Ovary (tissue), 9 donors: Measurements from ENCODE around the gene STMN3. TPM values are rescaled to one million over a fixed set of nuclear protein-coding genes. Genes with fewer than 3 reads are reported as not detected.
A peak's percentile ranks its signal among the peaks of the same experiment; 100 is the strongest.

Source experiments
- DNase-seq, 5 donors: peaks; one replicate each; pipeline ENCODE4 v3.0.0-alpha.2; 2019 to 2020
- H3K27ac ChIP-seq, 2 donors: fragments of 200-600 bp; one replicate each; pipeline versions ENCODE4 v1.5.1 to v1.8.0; 2019 to 2022
- H3K27me3 ChIP-seq: fragments of 200-600 bp; one replicate; pipeline ENCODE4 v1.8.0; 2022
- H3K36me3 ChIP-seq: fragments of 200-600 bp; sonication (generic); one replicate; pipeline ENCODE4 v1.5.1; 2019
- H3K4me1 ChIP-seq: one replicate; pipeline ENCODE4 v1.8.1; 2013; ENCODE audit warnings: mild to moderate bottlenecking, moderate library complexity; ENCODE audit not compliant: insufficient read depth
- H3K4me3 ChIP-seq: fragments of 200-600 bp; sonication (generic); one replicate; pipeline ENCODE4 v1.5.1; 2017
- H3K9me3 ChIP-seq, 2 donors: fragments of 200-600 bp in 1 of 2; sonication (generic) in 1 of 2; one replicate each; pipeline versions ENCODE4 v1.5.1 to v1.8.1; 2013 to 2019; ENCODE audit warnings: mild to moderate bottlenecking in 1 of 2, moderate library complexity in 1 of 2
- EP300 ChIP-seq: sonication (generic); formaldehyde crosslinking; IDR thresholded peaks from one replicate; pipeline ENCODE4 v1.6.1; 2017; ENCODE audit warnings: antibody characterized with exemption
- POLR2A ChIP-seq: fragments of 450-650 bp; IDR thresholded peaks from one replicate; pipeline ENCODE4 v1.6.1; 2017; ENCODE audit warnings: antibody characterized with exemption, mild to moderate bottlenecking, moderate library complexity
- WGBS, 3 donors: extraction: QIAGEN DNeasy Blood & Tissue Kit in 1 of 3; methylation state at CpG; one replicate each; pipeline versions ENCODE4 v1.1.5 to v1.1.7; 2013 to 2017; 5-methylcytosine and 5-hydroxymethylcytosine counted together
- intact Hi-C, 4 donors: fragments of 100-400 bp; cut with DNase I; formaldehyde crosslinking; loops; one replicate each; pipeline versions ENCODE4 v1.11.0 to v1.15.1; 2022 to 2023
- polyA plus RNA-seq, 2 donors: library from polyadenylated mRNA; stranded (reverse); fragments of 200-250 nt in 1 of 2; fragments of 350-450 nt in 1 of 2; fragmentation: Illumina TruSeq in 1 of 2; extraction: RNeasy Lipid Tissue Mini Kit (QIAGEN cat#74804) in 1 of 2; gene quantifications; one replicate each; pipeline ENCODE4 v1.2.3, GENCODE V29; 2013 to 2014
- total RNA-seq, 7 donors: library from RNA; depleted of rRNA in 2 of 7; stranded (reverse); fragments of >200 nt in 2 of 7; fragmentation: NEBNext Ultra II Directional in 3 of 7; extraction: Animal tissue kit (Norgen Biotek cat#: 25700) in 3 of 7; gene quantifications; one replicate each; pipeline versions ENCODE4 v1.1.0 to v1.2.4, GENCODE V29; 2016 to 2023
- TF ChIP-seq, protein P1 (sequence below), 3 donors: fragments of 450-650 bp in 2 of 3; fragments of 200-600 bp in 1 of 3; IDR thresholded peaks; one replicate each; pipeline versions ENCODE4 v1.5.1 to v1.8.0; 2016 to 2022; ENCODE audit warnings: antibody characterized with exemption in 3 of 3, mild to moderate bottlenecking in 1 of 3
- donor health status: DM: no; HTN: no; CAD: no; lungs with moderate emphysema.
- donor health status: DM: no; HTN: no; CAD: no.
- donor health status: Bipolar disorder and iron deficiency.
- donor health status: DM: yes; HTN: yes; CAD: no.
- donor health status: DM: no; HTN: no; CAD: no.
- donor health status: DM: yes; HTN: yes; CAD: no.

Gene STMN3
- total and polyA plus RNA-seq, 9 donors: 7.4 to 91.1 (median 58.7) TPM

DNA sequence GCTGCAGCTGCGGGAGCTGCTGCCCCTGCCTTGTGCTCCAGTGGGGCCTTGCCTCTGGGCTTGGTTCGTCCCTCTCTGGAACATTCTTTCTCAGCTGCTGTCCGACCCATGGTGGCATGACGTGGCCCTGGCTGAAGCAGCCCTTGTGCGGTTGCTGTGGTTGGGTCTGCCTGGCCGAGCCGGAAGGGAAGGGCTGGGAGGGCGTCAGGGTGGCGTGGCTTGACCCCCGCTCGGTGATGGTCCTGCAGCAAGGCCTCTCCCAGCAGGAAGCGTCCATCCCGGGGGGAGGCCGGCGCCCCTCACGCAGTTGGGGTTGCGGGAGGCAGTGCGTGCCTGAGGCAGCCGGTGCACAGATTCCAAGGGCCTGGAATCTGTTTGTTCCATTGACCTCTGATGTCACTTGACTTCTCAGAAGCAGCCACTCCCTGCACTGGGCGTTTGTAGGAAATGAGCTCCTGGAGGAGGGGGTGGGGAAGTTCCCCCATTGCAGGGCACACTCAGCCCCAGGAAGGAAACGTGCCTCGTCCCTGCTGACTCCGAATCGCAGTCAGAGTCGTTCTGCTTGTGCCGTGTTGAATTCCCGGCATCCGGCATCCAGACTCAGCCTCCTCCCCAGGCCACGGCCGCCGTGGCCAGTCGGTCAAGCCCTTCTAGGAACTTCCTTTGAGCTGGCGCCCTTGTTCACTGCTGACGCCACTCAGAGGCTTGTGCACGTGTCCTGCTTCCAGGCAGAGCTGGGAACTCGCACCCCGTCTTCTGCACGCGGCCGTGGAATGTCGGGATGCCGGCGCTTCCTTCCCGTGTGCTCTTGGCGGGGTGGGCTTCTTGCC, 33.5 kb upstream of the STMN3 start:
- no peaks in the 10 kb centered on the region for H3K9me3 ChIP-seq
- intact Hi-C loops: no loop called here
- H3K4me3 ChIP-seq: no peak overlapping the region
- peak; percentile 55 to 78 (median 65) for DNase-seq
- WGBS, 3 donors: 25 to 40% (median 33%) methylated on average over 45 of the region's 45 CpGs
- peak overlapping the region in 1 of 2 donors; percentile 29 for H3K27ac ChIP-seq
- no peaks in the 10 kb centered on the region for H3K27me3 ChIP-seq
- TF ChIP-seq POLR2A: no peak
- TF ChIP-seq EP300: peak; percentile 65
- no peaks in the 10 kb centered on the region for H3K36me3 ChIP-seq
- peaks cover 10% of the 10 kb centered on the region for H3K4me1 ChIP-seq

DNA sequence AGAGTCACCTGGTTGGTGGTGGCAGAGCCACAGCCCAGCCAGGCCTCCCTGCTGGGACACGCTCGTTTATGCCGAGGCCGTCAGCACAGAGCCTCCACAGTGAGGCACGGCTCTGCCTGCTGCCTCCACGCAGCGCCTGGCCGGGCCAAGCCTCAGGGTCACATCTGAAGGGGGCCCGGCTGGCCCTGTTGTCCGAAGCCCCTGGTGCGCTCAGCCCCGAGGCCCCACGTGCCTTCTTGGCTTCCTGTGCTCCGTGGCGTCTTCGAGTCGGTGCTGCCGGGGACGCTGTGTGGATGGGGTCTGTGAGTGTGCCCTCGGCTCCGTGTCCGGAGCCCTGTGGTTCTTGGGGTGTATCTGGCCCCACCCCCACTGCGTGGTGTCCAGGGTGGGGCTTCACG, 32.9 kb upstream of the STMN3 start:
- WGBS, 3 donors: 87 to 89% (median 88%) methylated on average over 24 of the region's 24 CpGs
- TF ChIP-seq EP300 (no peak), POLR2A (no peak)
- TF ChIP-seq, protein P1, sequence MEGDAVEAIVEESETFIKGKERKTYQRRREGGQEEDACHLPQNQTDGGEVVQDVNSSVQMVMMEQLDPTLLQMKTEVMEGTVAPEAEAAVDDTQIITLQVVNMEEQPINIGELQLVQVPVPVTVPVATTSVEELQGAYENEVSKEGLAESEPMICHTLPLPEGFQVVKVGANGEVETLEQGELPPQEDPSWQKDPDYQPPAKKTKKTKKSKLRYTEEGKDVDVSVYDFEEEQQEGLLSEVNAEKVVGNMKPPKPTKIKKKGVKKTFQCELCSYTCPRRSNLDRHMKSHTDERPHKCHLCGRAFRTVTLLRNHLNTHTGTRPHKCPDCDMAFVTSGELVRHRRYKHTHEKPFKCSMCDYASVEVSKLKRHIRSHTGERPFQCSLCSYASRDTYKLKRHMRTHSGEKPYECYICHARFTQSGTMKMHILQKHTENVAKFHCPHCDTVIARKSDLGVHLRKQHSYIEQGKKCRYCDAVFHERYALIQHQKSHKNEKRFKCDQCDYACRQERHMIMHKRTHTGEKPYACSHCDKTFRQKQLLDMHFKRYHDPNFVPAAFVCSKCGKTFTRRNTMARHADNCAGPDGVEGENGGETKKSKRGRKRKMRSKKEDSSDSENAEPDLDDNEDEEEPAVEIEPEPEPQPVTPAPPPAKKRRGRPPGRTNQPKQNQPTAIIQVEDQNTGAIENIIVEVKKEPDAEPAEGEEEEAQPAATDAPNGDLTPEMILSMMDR (IDR thresholded peaks at IDR 0.05): no peak
- H3K27ac ChIP-seq: peak overlapping the region in 1 of 2 donors; percentile 29
- no peaks in the 10 kb centered on the region for H3K27me3 ChIP-seq
- no peaks in the 10 kb centered on the region for H3K36me3 ChIP-seq
- DNase-seq: peak in 1 of 5 donors; percentile 51
- H3K4me1 ChIP-seq: peaks cover 10% of the 10 kb centered on the region
- H3K4me3 ChIP-seq: no peak overlapping the region
- H3K9me3 ChIP-seq: no peaks in the 10 kb centered on the region
- intact Hi-C loops: no loop called here

DNA sequence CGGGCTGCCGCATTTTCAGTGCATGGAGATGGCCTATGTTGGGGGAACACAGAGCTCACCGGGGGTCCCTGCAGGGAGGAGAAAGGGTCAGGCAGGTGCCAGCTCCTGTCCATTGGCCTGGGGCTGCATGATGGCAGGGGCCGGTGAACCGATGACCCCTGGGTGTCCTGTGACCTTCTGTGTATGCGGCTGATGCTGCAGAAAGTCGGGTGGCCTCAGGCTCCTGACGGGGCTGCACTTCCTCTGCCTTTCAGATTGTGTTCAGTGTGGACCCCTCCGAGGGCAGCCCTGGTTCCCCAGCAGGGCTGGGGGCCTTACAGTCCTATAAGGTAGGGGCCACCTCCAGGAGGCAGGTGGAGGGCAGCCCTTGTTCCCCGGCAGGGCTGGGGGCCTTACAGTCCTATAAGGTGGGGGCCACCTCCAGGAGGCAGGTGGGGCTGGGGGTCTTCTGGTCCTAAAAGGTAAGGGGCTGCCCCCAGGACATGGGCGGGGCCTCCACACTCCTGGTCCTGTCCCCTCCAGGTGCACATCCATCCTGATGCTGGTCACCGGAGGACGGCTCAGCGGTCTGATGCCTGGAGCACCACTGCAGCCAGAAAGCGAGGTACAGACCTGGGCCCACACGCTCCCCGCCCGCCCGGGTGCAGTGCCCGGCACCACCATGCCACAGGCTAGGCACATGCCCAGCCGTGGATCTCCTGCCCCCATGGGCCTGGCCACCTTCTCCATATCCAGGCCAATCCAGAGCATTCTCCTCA, 32.2 kb upstream of the STMN3 start:
- no peaks in the 10 kb centered on the region for H3K27me3 ChIP-seq
- H3K27ac ChIP-seq: no peak overlapping the region
- peaks cover 10% of the 10 kb centered on the region for H3K4me1 ChIP-seq
- DNase-seq: peak in 2 of 5 donors; percentile 35 to 50
- intact Hi-C loops: no loop called here
- H3K9me3 ChIP-seq: no peaks in the 10 kb centered on the region
- no peaks in the 10 kb centered on the region for H3K36me3 ChIP-seq
- 83 to 92% (median 91%) methylated on average over 19 to 21 of the region's 21 CpGs for WGBS, 3 donors
- TF ChIP-seq EP300: no peak
- TF ChIP-seq, protein P1 (IDR thresholded peaks at IDR 0.05): no peak
- TF ChIP-seq POLR2A: no peak
- no peak overlapping the region for H3K4me3 ChIP-seq

DNA sequence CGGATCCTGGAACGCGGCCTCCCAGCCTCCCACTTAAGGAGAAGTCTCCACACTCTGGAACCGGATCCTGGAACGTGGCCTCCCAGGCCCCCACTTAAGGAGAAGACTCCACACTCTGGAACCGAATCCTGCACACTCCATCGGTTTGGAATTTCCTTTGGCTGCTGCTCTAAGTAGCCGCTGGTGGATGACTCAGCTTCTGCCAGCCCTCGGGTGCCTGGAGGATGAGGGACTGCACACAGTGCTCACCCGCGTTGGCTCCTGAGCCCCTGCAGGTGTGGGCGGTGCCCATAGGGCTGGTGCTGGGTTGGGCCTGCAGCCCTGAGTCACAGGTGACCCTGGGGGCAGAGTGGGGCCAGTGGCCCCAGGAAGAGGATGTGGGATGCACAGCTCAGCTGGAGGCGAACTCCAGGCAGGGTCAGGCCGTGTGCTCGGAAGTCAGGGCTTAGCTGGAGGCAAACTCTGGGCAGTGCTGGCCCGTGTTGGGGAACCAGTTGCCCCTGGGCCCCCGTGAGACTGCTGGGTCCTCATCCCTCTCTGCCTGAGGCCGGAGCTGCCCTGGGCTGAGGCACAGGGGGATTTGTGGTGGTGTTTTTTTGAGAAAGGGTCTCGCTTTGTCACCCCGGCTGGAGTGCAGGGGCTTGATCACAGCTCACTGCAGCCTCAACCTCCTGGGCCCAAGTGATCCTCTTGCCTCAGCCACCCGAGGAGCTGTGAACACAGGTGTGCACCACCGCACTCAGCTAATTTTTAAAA, 29.3 kb upstream of the STMN3 start:
- Histone ChIP-seq H3K9me3 (no peaks in the 10 kb centered on the region), H3K36me3 (no peaks in the 10 kb centered on the region), H3K27ac (peak overlapping the region in 1 of 2 donors; percentile 38), H3K27me3 (no peaks in the 10 kb centered on the region), H3K4me3 (no peak overlapping the region), H3K4me1 (peaks cover 8% of the 10 kb centered on the region)
- TF ChIP-seq POLR2A: no peak
- peak in 3 of 5 donors; percentile 44 to 62 (median 51) for DNase-seq
- WGBS, 3 donors: 43 to 49% (median 44%) methylated on average over 19 to 22 of the region's 22 CpGs
- intact Hi-C loops: no loop called here

DNA sequence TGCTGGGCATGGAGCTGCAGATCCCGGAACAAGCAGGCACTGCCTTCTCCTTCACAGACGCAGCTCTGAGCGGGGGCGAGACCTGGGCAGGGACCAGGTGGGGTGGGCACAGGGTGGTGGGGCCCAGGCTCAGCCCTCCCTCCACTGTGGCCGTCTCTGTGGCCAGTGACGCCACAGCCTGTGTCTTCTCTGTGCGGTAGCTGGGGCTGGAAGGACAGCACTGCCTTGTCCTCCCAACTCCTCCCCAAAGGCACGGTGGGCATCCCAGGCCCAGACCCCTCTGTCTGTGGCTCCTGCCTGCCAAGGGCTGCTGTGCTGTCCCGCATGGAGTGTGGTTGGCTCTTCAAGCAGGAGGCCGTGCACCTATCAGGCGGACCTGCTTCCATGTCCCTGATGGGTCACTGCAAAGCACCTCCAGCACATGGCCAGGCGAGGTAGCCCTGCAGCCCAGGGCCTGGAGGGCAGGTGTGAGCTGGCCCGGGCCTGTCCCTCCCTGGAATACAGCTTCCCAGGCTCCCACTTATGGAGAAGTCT, 28.5 kb upstream of the STMN3 start:
- H3K4me3 ChIP-seq: no peak overlapping the region

More for the DNA sequence above, 28.5 kb upstream of the STMN3 start:
- H3K9me3 ChIP-seq: no peaks in the 10 kb centered on the region
- no peaks in the 10 kb centered on the region for H3K36me3 ChIP-seq
- H3K27ac ChIP-seq: no peak overlapping the region
- no peak for TF ChIP-seq POLR2A
- TF ChIP-seq, protein P1 (IDR thresholded peaks at IDR 0.05): no peak
- 89 to 97% (median 92%) methylated on average over 13 of the region's 13 CpGs for WGBS, 3 donors
- no peak for DNase-seq
- intact Hi-C loops: no loop called here
- H3K4me1 ChIP-seq: peaks cover 4% of the 10 kb centered on the region
- H3K27me3 ChIP-seq: no peaks in the 10 kb centered on the region
